DND-41 (cell line): ENCODE data around the gene ARHGEF38.

Experiments used
- EZH2 ChIP-seq: IDR thresholded peaks from 3 replicates; pipeline ENCODE4 v1.6.1; 2012; ENCODE audit warnings: borderline replicate concordance, low read depth, mild to moderate bottlenecking, moderate library complexity, low read length, inconsistent platforms; ENCODE audit not compliant: severe bottlenecking
- TF ChIP-seq, protein P1 (sequence below): IDR thresholded peaks from 2 replicates; pipeline ENCODE4 v1.5.1; 2012; ENCODE audit warnings: borderline replicate concordance, low read length, moderate library complexity, mild to moderate bottlenecking; ENCODE audit not compliant: poor library complexity, severe bottlenecking; ENCODE audit errors: extremely low read depth

DNA sequence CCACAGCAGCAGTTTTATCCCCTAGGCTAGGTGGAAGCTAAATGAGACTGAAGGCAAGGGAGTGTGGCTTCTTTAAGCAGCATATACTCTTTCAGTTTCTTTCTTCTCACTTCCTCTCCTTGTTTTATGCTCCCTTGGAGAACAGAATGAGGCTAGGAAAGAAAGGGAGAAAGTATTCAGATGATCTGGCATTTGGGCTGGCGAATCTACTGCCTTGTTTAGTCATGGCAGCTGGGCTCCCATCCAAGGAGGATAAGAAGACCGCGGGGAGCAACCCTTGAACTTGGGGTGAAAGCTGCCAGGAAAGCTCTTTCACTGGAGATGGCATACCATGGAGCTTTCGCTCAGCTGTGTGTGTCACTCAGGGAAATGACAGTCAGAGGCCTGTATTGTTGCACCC, 72.1 kb downstream of the ARHGEF38 start:
- TF ChIP-seq, protein P1, sequence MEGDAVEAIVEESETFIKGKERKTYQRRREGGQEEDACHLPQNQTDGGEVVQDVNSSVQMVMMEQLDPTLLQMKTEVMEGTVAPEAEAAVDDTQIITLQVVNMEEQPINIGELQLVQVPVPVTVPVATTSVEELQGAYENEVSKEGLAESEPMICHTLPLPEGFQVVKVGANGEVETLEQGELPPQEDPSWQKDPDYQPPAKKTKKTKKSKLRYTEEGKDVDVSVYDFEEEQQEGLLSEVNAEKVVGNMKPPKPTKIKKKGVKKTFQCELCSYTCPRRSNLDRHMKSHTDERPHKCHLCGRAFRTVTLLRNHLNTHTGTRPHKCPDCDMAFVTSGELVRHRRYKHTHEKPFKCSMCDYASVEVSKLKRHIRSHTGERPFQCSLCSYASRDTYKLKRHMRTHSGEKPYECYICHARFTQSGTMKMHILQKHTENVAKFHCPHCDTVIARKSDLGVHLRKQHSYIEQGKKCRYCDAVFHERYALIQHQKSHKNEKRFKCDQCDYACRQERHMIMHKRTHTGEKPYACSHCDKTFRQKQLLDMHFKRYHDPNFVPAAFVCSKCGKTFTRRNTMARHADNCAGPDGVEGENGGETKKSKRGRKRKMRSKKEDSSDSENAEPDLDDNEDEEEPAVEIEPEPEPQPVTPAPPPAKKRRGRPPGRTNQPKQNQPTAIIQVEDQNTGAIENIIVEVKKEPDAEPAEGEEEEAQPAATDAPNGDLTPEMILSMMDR, result no peak
- TF ChIP-seq EZH2, result no peak
